ENCODE results near the gene EXOC6B. TPM values are rescaled to one million over a fixed set of nuclear protein-coding genes. Genes with fewer than 3 reads are reported as not detected.

The EXOC6B gene
- total and polyA plus RNA-seq, 9 of the 15 experiments (the other 6 are each of a cell fraction or from before 2014, with no cell fraction given): 0.28 to 4.2 (median 2.0) TPM

- TF ChIP-seq CCNT2 (IDR thresholded peaks at IDR 0.05; ENCODE audit: borderline replicate concordance, extremely low read depth, insufficient read length, low read depth, low read length) (no peak), ZBTB2 (IDR thresholded peaks at IDR 0.05) (no peak), ZNF184 (CRISPR knock-in tag; IDR thresholded peaks at IDR 0.05) (no peak)
Measured at GRCh38 chr2:72131371-72131891, 694.4 kb downstream of the EXOC6B start (continued).

GRCh38 chr2:72130659-72131360, 695.0 kb downstream of the EXOC6B start:
- WGBS (ENCODE audit: insufficient coverage, low coverage, missing lambda C conversion rate): 1% methylated on average over 22 of the region's 26 CpGs
- no TSS peak for BruUV-seq (replicated peaks)
- no peaks in the 10 kb centered on the region for H3K79me2 ChIP-seq (ENCODE audit: control insufficient read depth, insufficient read depth, low read length)
- H3K27ac ChIP-seq (ENCODE audit: extremely low read depth, low read depth, low read length): no peak overlapping the region
- no peak overlapping the region for H2AFZ ChIP-seq (ENCODE audit: low read depth, low read length)
- POLR2A ChIA-PET: interaction anchor here (1.1 kb wide), 1 partner anchor 12 kb away, joined by 3 read pairs; no protein-coding TSS in a partner anchor
- peaks cover 5 to 62% of the 10 kb centered on the region in 2 experiments; a peak in 4 of 5 replicates for H3K27me3 ChIP-seq (ENCODE audit: control insufficient read depth in 2 of 2, insufficient read depth in 2 of 2, low read length in 2 of 2)
- no peak overlapping the region for H3K4me2 ChIP-seq (ENCODE audit: insufficient read depth, low read length)
- H3K36me3 ChIP-seq (ENCODE audit: control insufficient read depth, insufficient read depth, low read length): no peaks in the 10 kb centered on the region
- ATAC-seq (no peak), DNase-seq (ENCODE audit: extremely low read depth in 1 of 4, low spot score in 3 of 4) (no peak), FAIRE-seq (no peak)
- H3K4me3 ChIP-seq: no peak overlapping the region
- no peaks in the 10 kb centered on the region for H3K9me1 ChIP-seq (ENCODE audit: control insufficient read depth, insufficient read depth, low read length)
- H3K9ac ChIP-seq (ENCODE audit: insufficient read depth in 1 of 2, low read depth in 2 of 2, low read length in 2 of 2): no peak overlapping the region
- peaks cover 0 to 3% of the 10 kb centered on the region in 2 experiments; a peak in 2 of 5 replicates for H3K4me1 ChIP-seq (replicated peaks in 1 of 2; ENCODE audit: control insufficient read depth in 2 of 2, insufficient read depth in 2 of 2, low read length in 2 of 2)
- in situ Hi-C loops (cut with MboI): no loop called here
- CTCF ChIA-PET (ENCODE audit: low intra/inter-chr PET ratio): no interaction called here
- intact Hi-C loops (cut with micrococcal nuclease): no loop called here
- no peaks in the 10 kb centered on the region for H3K9me3 ChIP-seq (replicated peaks; ENCODE audit: control insufficient read depth, insufficient read depth, low read depth, low read length)
- peaks cover 4% of the 10 kb centered on the region; the same call in 1 of the 2 replicates for H4K20me1 ChIP-seq (replicated peaks; ENCODE audit: control insufficient read depth, insufficient read depth, low read length)
- TF ChIP-seq ZNF512 (tag; IDR thresholded peaks at IDR 0.05) (no peak), KHSRP (IDR thresholded peaks at IDR 0.05) (no peak), ZNF280A (IDR thresholded peaks at IDR 0.05; ENCODE audit: low read depth, partially characterized antibody) (no peak)

All from K562 (cell line).